ENCODE measurements around the gene UBXN1.

DNA sequence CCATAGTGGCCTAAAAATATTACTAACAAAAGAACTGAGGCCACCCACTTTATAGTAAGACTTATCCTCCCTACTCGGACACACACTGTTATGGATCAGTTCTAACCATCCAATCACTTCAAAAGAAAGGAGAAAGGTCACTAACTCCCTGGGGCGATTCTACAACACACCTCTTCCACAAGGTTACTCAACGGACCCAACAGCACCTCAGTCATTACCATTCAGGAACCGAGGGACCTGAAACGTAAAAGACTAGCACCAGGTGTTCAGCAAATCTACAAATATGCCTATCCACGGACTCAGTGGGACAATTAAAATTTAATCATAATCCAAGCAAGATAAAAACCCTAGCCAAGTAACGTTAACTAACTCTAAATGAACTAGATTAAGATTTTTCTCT lies 46.8 kb upstream of the UBXN1 start:
- TF ChIP-seq, protein P1, sequence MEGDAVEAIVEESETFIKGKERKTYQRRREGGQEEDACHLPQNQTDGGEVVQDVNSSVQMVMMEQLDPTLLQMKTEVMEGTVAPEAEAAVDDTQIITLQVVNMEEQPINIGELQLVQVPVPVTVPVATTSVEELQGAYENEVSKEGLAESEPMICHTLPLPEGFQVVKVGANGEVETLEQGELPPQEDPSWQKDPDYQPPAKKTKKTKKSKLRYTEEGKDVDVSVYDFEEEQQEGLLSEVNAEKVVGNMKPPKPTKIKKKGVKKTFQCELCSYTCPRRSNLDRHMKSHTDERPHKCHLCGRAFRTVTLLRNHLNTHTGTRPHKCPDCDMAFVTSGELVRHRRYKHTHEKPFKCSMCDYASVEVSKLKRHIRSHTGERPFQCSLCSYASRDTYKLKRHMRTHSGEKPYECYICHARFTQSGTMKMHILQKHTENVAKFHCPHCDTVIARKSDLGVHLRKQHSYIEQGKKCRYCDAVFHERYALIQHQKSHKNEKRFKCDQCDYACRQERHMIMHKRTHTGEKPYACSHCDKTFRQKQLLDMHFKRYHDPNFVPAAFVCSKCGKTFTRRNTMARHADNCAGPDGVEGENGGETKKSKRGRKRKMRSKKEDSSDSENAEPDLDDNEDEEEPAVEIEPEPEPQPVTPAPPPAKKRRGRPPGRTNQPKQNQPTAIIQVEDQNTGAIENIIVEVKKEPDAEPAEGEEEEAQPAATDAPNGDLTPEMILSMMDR (conservative IDR thresholded peaks at IDR 0.05 in 1 of 2, IDR thresholded peaks at IDR 0.05 in 1 of 2; ENCODE audit: low read depth in 1 of 2, low read length in 2 of 2) = no peak
- no peak for TF ChIP-seq EZH2 (IDR thresholded peaks at IDR 0.05; ENCODE audit: low read length, missing control alignments)
